Esophagus muscularis mucosa (tissue), 4 donors: ENCODE data around the gene UBAC2.

ENCODE experiments used
- EP300 ChIP-seq: sonication (generic); formaldehyde crosslinking; IDR thresholded peaks from one replicate; pipeline ENCODE4 v1.6.1; 2017; ENCODE audit warnings: antibody characterized with exemption
- POLR2A ChIP-seq: fragments of 450-650 bp; IDR thresholded peaks from one replicate; pipeline ENCODE4 v1.6.1; 2017; ENCODE audit warnings: antibody characterized with exemption, moderate library complexity, mild to moderate bottlenecking, low read depth
- POLR2AphosphoS5 ChIP-seq, 2 donors: sonication (generic); formaldehyde crosslinking; IDR thresholded peaks; one replicate each; pipeline ENCODE4 v1.6.1; 2017; ENCODE audit warnings: antibody characterized with exemption in 2 of 2
- TF ChIP-seq, protein P1 (sequence below), 3 experiments: fragments of 200-600 bp in 2 of 3; fragments of 450-650 bp in 1 of 3; sonication (generic) in 2 of 3; IDR thresholded peaks; one replicate each; pipeline ENCODE4 v1.5.1; 2017 to 2019; ENCODE audit warnings: antibody characterized with exemption in 3 of 3, mild to moderate bottlenecking in 2 of 3, moderate library complexity in 1 of 3

DNA sequence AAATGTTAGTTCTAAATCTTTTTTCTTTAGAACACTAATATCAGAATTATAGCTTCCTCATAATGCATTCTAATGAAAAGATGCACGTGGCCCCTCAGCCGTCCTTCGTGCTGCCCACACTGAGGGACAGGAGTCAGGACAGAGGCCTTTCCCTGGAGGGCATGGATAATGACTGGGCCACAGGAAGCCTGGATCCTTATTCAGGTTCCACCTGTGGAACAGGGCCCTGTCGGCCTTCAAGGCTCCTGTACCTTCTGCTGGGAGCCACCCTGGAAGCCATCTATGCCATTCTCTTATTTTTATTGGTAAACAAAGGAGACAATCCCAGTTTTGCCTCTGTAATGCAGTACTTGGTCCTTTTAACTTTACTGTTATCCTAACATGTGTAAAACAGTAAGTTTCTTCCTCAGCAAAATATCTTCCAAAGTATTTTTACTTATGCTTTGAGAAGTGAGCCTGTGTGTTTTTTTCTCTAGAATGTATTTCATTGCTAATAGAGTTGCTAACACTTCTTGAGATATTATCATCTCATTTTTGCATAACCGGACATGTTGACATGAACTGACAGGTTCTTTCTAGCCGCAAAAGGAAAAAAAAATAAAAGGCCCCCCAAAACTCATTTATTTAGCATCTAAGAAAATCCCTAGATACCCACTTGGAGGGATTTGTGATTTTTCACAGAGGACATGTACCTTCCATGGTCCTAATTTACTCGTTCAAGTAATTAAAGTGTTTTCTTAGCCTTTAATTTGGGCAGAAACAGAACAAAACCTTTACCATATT is 100.6 kb downstream of the UBAC2 start:
- TF ChIP-seq, protein P1, sequence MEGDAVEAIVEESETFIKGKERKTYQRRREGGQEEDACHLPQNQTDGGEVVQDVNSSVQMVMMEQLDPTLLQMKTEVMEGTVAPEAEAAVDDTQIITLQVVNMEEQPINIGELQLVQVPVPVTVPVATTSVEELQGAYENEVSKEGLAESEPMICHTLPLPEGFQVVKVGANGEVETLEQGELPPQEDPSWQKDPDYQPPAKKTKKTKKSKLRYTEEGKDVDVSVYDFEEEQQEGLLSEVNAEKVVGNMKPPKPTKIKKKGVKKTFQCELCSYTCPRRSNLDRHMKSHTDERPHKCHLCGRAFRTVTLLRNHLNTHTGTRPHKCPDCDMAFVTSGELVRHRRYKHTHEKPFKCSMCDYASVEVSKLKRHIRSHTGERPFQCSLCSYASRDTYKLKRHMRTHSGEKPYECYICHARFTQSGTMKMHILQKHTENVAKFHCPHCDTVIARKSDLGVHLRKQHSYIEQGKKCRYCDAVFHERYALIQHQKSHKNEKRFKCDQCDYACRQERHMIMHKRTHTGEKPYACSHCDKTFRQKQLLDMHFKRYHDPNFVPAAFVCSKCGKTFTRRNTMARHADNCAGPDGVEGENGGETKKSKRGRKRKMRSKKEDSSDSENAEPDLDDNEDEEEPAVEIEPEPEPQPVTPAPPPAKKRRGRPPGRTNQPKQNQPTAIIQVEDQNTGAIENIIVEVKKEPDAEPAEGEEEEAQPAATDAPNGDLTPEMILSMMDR (IDR thresholded peaks at IDR 0.05), result no peak
- TF ChIP-seq POLR2AphosphoS5 (IDR thresholded peaks at IDR 0.05), result no peak
- TF ChIP-seq EP300, result no peak
- TF ChIP-seq POLR2A, result no peak
